ENCODE measurements around the gene MPO.

Gene MPO

GRCh38 chr17:58304750-58305486, 24.2 kb upstream of the MPO start:
- Histone ChIP-seq H3K36me3 (ENCODE audit: control insufficient read depth, insufficient read depth, low read length) (no peaks in the 10 kb centered on the region), H3K4me3 (replicated peaks; ENCODE audit: low read depth, low read length) (no peak overlapping the region), H3K27me3 (replicated peaks; ENCODE audit: control insufficient read depth, insufficient read depth, low read length) (no peaks in the 10 kb centered on the region)
- TF ChIP-seq CTCF (IDR thresholded peaks at IDR 0.05; ENCODE audit: insufficient read depth, low read length, poor library complexity, severe bottlenecking) = no peak
- DNase-seq (ENCODE audit: extremely low read depth, insufficient read length) = no peak

GRCh38 chr17:58303971-58304749, 23.4 kb upstream of the MPO start:
- TF ChIP-seq CTCF (IDR thresholded peaks at IDR 0.05; ENCODE audit: insufficient read depth, low read length, poor library complexity, severe bottlenecking) = peak; percentile 97
- no peaks in the 10 kb centered on the region for H3K27me3 ChIP-seq (replicated peaks; ENCODE audit: control insufficient read depth, insufficient read depth, low read length)
- no peak overlapping the region for H3K4me3 ChIP-seq (replicated peaks; ENCODE audit: low read depth, low read length)
- H3K36me3 ChIP-seq (ENCODE audit: control insufficient read depth, insufficient read depth, low read length) = no peaks in the 10 kb centered on the region
- peak; percentile 54 for DNase-seq (ENCODE audit: extremely low read depth, insufficient read length)

- H3K4me3 ChIP-seq (replicated peaks; ENCODE audit: low read depth, low read length) = no peak overlapping the region
Observed at GRCh38 chr17:58302919-58303585, 22.3 kb upstream of the MPO start.

GRCh38 chr17:58302171-58302918, 21.6 kb upstream of the MPO start:
- Histone ChIP-seq H3K27me3 (replicated peaks; ENCODE audit: control insufficient read depth, insufficient read depth, low read length) (no peaks in the 10 kb centered on the region), H3K36me3 (ENCODE audit: control insufficient read depth, insufficient read depth, low read length) (no peaks in the 10 kb centered on the region), H3K4me3 (replicated peaks; ENCODE audit: low read depth, low read length) (no peak overlapping the region)
- TF ChIP-seq CTCF (IDR thresholded peaks at IDR 0.05; ENCODE audit: insufficient read depth, low read length, poor library complexity, severe bottlenecking) = no peak
- no peak for DNase-seq (ENCODE audit: extremely low read depth, insufficient read length)

More at GRCh38 chr17:58302919-58303585, 22.3 kb upstream of the MPO start:
- DNase-seq (ENCODE audit: extremely low read depth, insufficient read length) = no peak
- Histone ChIP-seq H3K27me3 (replicated peaks; ENCODE audit: control insufficient read depth, insufficient read depth, low read length) (no peaks in the 10 kb centered on the region), H3K36me3 (ENCODE audit: control insufficient read depth, insufficient read depth, low read length) (no peaks in the 10 kb centered on the region)
- no peak for TF ChIP-seq CTCF (IDR thresholded peaks at IDR 0.05; ENCODE audit: insufficient read depth, low read length, poor library complexity, severe bottlenecking)

- no peaks in the 10 kb centered on the region for H3K36me3 ChIP-seq (ENCODE audit: control insufficient read depth, insufficient read depth, low read length)
- H3K4me3 ChIP-seq (replicated peaks; ENCODE audit: low read depth, low read length) = no peak overlapping the region
- TF ChIP-seq CTCF (IDR thresholded peaks at IDR 0.05; ENCODE audit: insufficient read depth, low read length, poor library complexity, severe bottlenecking) = no peak
- no peaks in the 10 kb centered on the region for H3K27me3 ChIP-seq (replicated peaks; ENCODE audit: control insufficient read depth, insufficient read depth, low read length)
- DNase-seq (ENCODE audit: extremely low read depth, insufficient read length) = no peak
Observed at GRCh38 chr17:58301504-58302150, 20.9 kb upstream of the MPO start.
